IMR-90 (cell line): ENCODE data around the gene SLC1A1.

Source experiments
- CEBPB ChIP-seq: IDR thresholded peaks from 2 replicates; pipeline ENCODE4 v1.6.1; 2012; ENCODE audit warnings: low read depth, low read length, improper control_type of control experiment
- CTCF ChIP-seq: conservative IDR thresholded peaks from 2 replicates; pipeline ENCODE4 v1.5.1; 2012; ENCODE audit warnings: mild to moderate bottlenecking, low read depth, low read length, improper control_type of control experiment
- ELK1 ChIP-seq: fragments of 150-350 bp; IDR thresholded peaks from 2 replicates; pipeline ENCODE4 v1.6.1; 2016; ENCODE audit warnings: low read depth, mild to moderate bottlenecking, low read length, moderate library complexity, borderline replicate concordance
- MAFK ChIP-seq: IDR thresholded peaks from 2 replicates; pipeline ENCODE4 v1.6.1; 2012; ENCODE audit warnings: low read depth, low read length, improper control_type of control experiment
- MAZ ChIP-seq: IDR thresholded peaks from 2 replicates; pipeline ENCODE4 v1.6.1; 2012; ENCODE audit warnings: low read depth, mild to moderate bottlenecking, low read length, improper control_type of control experiment, moderate library complexity, borderline replicate concordance
- MXI1 ChIP-seq: IDR thresholded peaks from 2 replicates; pipeline ENCODE4 v1.6.1; 2012; ENCODE audit warnings: low read depth, mild to moderate bottlenecking, low read length, moderate library complexity, borderline replicate concordance
- POLR2A ChIP-seq: IDR thresholded peaks from 2 replicates; pipeline ENCODE4 v1.6.1; 2012; ENCODE audit warnings: mild to moderate bottlenecking, low read depth, low read length
- RCOR1 ChIP-seq: IDR thresholded peaks from 2 replicates; pipeline ENCODE4 v1.6.1; 2012; ENCODE audit warnings: mild to moderate bottlenecking, low read length, improper control_type of control experiment; ENCODE audit not compliant: insufficient replicate concordance
- SMC3 ChIP-seq: fragments of 150-350 bp; IDR thresholded peaks from 2 replicates; pipeline ENCODE4 v1.6.1; 2016; ENCODE audit warnings: low read depth, mild to moderate bottlenecking, antibody characterized with exemption, low read length, moderate library complexity

- no peak for TF ChIP-seq CTCF
- no peak for TF ChIP-seq POLR2A
- TF ChIP-seq MXI1 = no peak
- no peak for TF ChIP-seq ELK1
- no peak for TF ChIP-seq RCOR1
- no peak for TF ChIP-seq MAFK
- TF ChIP-seq MAZ = no peak
- TF ChIP-seq CEBPB = no peak
- TF ChIP-seq SMC3 = no peak
Measured at GRCh38 chr9:4579001-4579400, 88.7 kb downstream of the SLC1A1 start.
